ENCODE results near the gene ABCG5. TPM values are rescaled to one million over a fixed set of nuclear protein-coding genes. Genes with fewer than 3 reads are reported as not detected.

ABCG5 gene
- total and polyA plus RNA-seq, 2 experiments from 2014 or later: 0.08 TPM; not detected in 1

- no peak for TF ChIP-seq ZNF462 (CRISPR knock-in tag; IDR thresholded peaks at IDR 0.05)
- no peak for TF ChIP-seq ZNF331 (CRISPR knock-in tag; IDR thresholded peaks at IDR 0.05; ENCODE audit: low read depth)
- TF ChIP-seq EZH2phosphoT487 (IDR thresholded peaks at IDR 0.05; ENCODE audit: unreplicated experiment): no peak
Observed at GRCh38 chr2:43845181-43845580, 6.5 kb upstream of the ABCG5 start (continued).

- DNase-seq (ENCODE audit: low spot score) (no peak), ATAC-seq (no peak)
- Histone ChIP-seq H3K79me2 (replicated peaks; ENCODE audit: insufficient read depth) (no peaks in the 10 kb centered on the region), H4K20me1 (replicated peaks; ENCODE audit: insufficient read depth) (no peaks in the 10 kb centered on the region), H3F3A (replicated peaks; ENCODE audit: low read depth) (no peaks in the 10 kb centered on the region), H2AFZ (no peak overlapping the region), H3K27ac (ENCODE audit: low read depth) (no peak overlapping the region), H3K4me3 (no peak overlapping the region), H3K27me3 (ENCODE audit: insufficient read depth) (no peaks in the 10 kb centered on the region), H3K9me2 (ENCODE audit: insufficient read depth) (0 out of 2 replicates have a peak, but pooled peaks cover 5% of the 10 kb centered on the region), H3K4me2 (no peak overlapping the region), H3K36me3 (ENCODE audit: insufficient read depth) (no peaks in the 10 kb centered on the region), H3K4me1 (ENCODE audit: insufficient read depth) (no peaks in the 10 kb centered on the region; the same call in 1 of the 2 replicates)
- TF ChIP-seq ZNF462 (CRISPR knock-in tag; IDR thresholded peaks at IDR 0.05): no peak
- Mint-ChIP-seq H3K27me3 (ENCODE audit: insufficient read depth, low read depth, poor library complexity) (peaks cover 6% of the 10 kb centered on the region), H3K9me3 (no peaks in the 10 kb centered on the region), H3K36me3 (ENCODE audit: low read depth) (no peaks in the 10 kb centered on the region), H3K4me3 (no peak overlapping the region), H3K27ac (no peak overlapping the region), H3K4me1 (peaks cover 15% of the 10 kb centered on the region)
Observed at GRCh38 chr2:43842866-43843226, 4.2 kb upstream of the ABCG5 start.
